ENCODE data around the gene PCGF1.

GRCh38 chr2:74548900-74549826, 41.7 kb upstream of the PCGF1 start:
- TF ChIP-seq CTCF (conservative IDR thresholded peaks at IDR 0.05; ENCODE audit: low read depth, low read length) = no peak
- no peak for TF ChIP-seq SMC3 (IDR thresholded peaks at IDR 0.05; ENCODE audit: low read depth, low read length)
- no peak for TF ChIP-seq CHD1 (IDR thresholded peaks at IDR 0.05; ENCODE audit: low read depth, low read length)
- no peak for TF ChIP-seq POLR2A (IDR thresholded peaks at IDR 0.05; ENCODE audit: low read depth, low read length)
- no peak for TF ChIP-seq MAZ (IDR thresholded peaks at IDR 0.05; ENCODE audit: borderline replicate concordance, low read depth, low read length)
